Measurements from ENCODE around the gene ANO6. TPM values are rescaled to one million over a fixed set of nuclear protein-coding genes. Genes with fewer than 3 reads are reported as not detected.

Gene ANO6
- total RNA-seq, 2 donors from 2014 or later: 114 to 139 TPM

GRCh38 chr12:45329702-45330101 lies 113.8 kb downstream of the ANO6 start:
- ATAC-seq (ENCODE audit: insufficient number of reproducible peaks, low FRiP score, low read depth) (no peak), DNase-seq (ENCODE audit: low spot score) (no peak)
- Histone ChIP-seq H3K4me3 (no peak overlapping the region), H3K27me3 (replicated peaks; ENCODE audit: insufficient read depth) (no peaks in the 10 kb centered on the region), H3K36me3 (no peaks in the 10 kb centered on the region), H3K9me3 (no peaks in the 10 kb centered on the region), H3K27ac (no peak overlapping the region), H3K4me1 (ENCODE audit: control insufficient read depth in 1 of 2, low read depth in 2 of 2) (peaks cover 14 to 67% of the 10 kb centered on the region in 2 donors)
- TF ChIP-seq, protein P1, sequence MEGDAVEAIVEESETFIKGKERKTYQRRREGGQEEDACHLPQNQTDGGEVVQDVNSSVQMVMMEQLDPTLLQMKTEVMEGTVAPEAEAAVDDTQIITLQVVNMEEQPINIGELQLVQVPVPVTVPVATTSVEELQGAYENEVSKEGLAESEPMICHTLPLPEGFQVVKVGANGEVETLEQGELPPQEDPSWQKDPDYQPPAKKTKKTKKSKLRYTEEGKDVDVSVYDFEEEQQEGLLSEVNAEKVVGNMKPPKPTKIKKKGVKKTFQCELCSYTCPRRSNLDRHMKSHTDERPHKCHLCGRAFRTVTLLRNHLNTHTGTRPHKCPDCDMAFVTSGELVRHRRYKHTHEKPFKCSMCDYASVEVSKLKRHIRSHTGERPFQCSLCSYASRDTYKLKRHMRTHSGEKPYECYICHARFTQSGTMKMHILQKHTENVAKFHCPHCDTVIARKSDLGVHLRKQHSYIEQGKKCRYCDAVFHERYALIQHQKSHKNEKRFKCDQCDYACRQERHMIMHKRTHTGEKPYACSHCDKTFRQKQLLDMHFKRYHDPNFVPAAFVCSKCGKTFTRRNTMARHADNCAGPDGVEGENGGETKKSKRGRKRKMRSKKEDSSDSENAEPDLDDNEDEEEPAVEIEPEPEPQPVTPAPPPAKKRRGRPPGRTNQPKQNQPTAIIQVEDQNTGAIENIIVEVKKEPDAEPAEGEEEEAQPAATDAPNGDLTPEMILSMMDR (IDR thresholded peaks at IDR 0.05): no peak

- H3K27ac ChIP-seq: peak overlapping the region in 1 of 2 donors; percentile 25
- H3K4me1 ChIP-seq (ENCODE audit: control insufficient read depth in 1 of 2, low read depth in 2 of 2): peaks cover 14 to 52% of the 10 kb centered on the region in 2 donors
- TF ChIP-seq, protein P1 (IDR thresholded peaks at IDR 0.05): no peak
- DNase-seq (ENCODE audit: low spot score) (no peak), ATAC-seq (ENCODE audit: insufficient number of reproducible peaks, low FRiP score, low read depth) (no peak)
- H3K27me3 ChIP-seq (replicated peaks; ENCODE audit: insufficient read depth): no peaks in the 10 kb centered on the region
- H3K9me3 ChIP-seq: no peaks in the 10 kb centered on the region
- no peak overlapping the region for H3K4me3 ChIP-seq
- no peaks in the 10 kb centered on the region for H3K36me3 ChIP-seq
Observed at GRCh38 chr12:45331552-45331951, 115.7 kb downstream of the ANO6 start.

DNA sequence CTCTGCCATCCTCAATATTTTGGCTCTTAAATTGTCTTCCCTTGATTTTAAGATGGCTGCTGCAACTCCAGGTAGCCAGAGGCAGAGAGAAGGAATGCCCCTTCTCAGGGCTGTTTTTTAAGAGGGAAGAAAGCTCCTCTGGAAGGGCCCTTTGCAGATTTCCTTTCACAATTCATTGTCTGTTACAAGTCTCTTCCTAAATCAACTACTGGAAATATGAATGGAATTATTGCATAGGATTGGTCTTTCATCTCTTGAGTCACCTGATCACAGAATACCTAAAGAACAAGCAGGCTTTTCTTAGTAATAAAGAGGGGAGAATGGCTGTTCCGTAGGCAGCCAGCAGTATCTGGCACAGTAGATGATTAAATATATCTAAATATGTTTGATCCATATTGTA lies 118.5 kb downstream of the ANO6 start:
- peaks cover 12 to 51% of the 10 kb centered on the region in 2 donors for H3K4me1 ChIP-seq (ENCODE audit: control insufficient read depth in 1 of 2, low read depth in 2 of 2)
- no peak for DNase-seq (ENCODE audit: low spot score)
- no peak overlapping the region for H3K4me3 ChIP-seq
- no peaks in the 10 kb centered on the region for H3K9me3 ChIP-seq
- no peaks in the 10 kb centered on the region for H3K27me3 ChIP-seq (replicated peaks; ENCODE audit: insufficient read depth)
- ATAC-seq (ENCODE audit: insufficient number of reproducible peaks, low FRiP score, low read depth): no peak
- H3K36me3 ChIP-seq: no peaks in the 10 kb centered on the region
- H3K27ac ChIP-seq: no peak overlapping the region
- TF ChIP-seq, protein P1 (IDR thresholded peaks at IDR 0.05): no peak

DNA sequence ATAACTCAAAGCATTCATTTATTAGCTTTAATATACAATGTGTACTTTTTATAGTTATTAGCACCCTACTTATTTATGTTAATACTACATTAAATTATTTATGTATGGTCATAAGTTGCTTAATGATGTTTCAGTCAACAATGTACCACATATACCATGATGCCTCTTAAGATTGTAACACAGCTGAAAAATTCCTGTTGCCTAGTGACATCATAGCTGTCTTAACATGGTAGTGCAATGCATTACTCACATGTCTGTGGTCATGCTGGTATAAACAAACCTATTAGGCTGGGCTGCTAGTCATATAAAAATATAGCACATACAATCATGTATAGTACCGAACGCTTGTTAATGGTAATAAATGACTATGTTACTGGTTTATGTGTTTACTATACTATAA lies 120.4 kb downstream of the ANO6 start:
- ATAC-seq (ENCODE audit: insufficient number of reproducible peaks, low FRiP score, low read depth): no peak
- TF ChIP-seq, protein P1 (IDR thresholded peaks at IDR 0.05): no peak
- H3K4me3 ChIP-seq: no peak overlapping the region
- H3K27ac ChIP-seq: no peak overlapping the region
- no peaks in the 10 kb centered on the region for H3K27me3 ChIP-seq (replicated peaks; ENCODE audit: insufficient read depth)
- no peak for DNase-seq (ENCODE audit: low spot score)
- H3K9me3 ChIP-seq: no peaks in the 10 kb centered on the region
- H3K36me3 ChIP-seq: no peaks in the 10 kb centered on the region
- H3K4me1 ChIP-seq (ENCODE audit: control insufficient read depth in 1 of 2, low read depth in 2 of 2): peaks cover 12 to 50% of the 10 kb centered on the region in 2 donors

- DNase-seq (ENCODE audit: low spot score) (no peak), ATAC-seq (ENCODE audit: insufficient number of reproducible peaks, low FRiP score, low read depth) (no peak)
- Histone ChIP-seq H3K4me3 (no peak overlapping the region), H3K4me1 (ENCODE audit: control insufficient read depth in 1 of 2, low read depth in 2 of 2) (peaks cover 12 to 43% of the 10 kb centered on the region in 2 donors), H3K36me3 (no peaks in the 10 kb centered on the region), H3K27me3 (replicated peaks; ENCODE audit: insufficient read depth) (no peaks in the 10 kb centered on the region), H3K27ac (no peak overlapping the region), H3K9me3 (no peaks in the 10 kb centered on the region)
- TF ChIP-seq, protein P1 (IDR thresholded peaks at IDR 0.05): no peak
Observed at GRCh38 chr12:45336762-45337596, 121.1 kb downstream of the ANO6 start.
